HEK293 (cell line): ENCODE measurements around the gene CDC37.

ENCODE experiments used
- CTCF ChIP-seq: fragments of 450-650 bp; formaldehyde crosslinking; IDR thresholded peaks from 2 replicates; pipeline ENCODE4 v1.5.1; 2016; ENCODE audit warnings: missing biosample characterization, missing genetic modification characterization
- HIC1 ChIP-seq: fragments of 450-650 bp; formaldehyde crosslinking; IDR thresholded peaks from 2 replicates; pipeline ENCODE4 v1.5.1; 2016; ENCODE audit warnings: missing biosample characterization, missing genetic modification characterization
- HOXA7 ChIP-seq: sonication (generic); formaldehyde crosslinking; IDR thresholded peaks from 2 replicates; pipeline ENCODE4 v1.8.1; 2022; ENCODE audit warnings: missing genetic modification reagents, borderline replicate concordance
- ZBTB11 ChIP-seq: fragments of 450-650 bp; formaldehyde crosslinking; conservative IDR thresholded peaks from 2 replicates; pipeline ENCODE4 v1.5.1; 2016; ENCODE audit warnings: low read depth, missing biosample characterization, missing genetic modification characterization
- ZNF10 ChIP-seq: fragments of 450-650 bp; formaldehyde crosslinking; IDR thresholded peaks from 2 replicates; pipeline ENCODE4 v1.5.1; 2017; ENCODE audit warnings: missing biosample characterization, missing genetic modification characterization
- ZNF114 ChIP-seq: fragments of 450-650 bp; formaldehyde crosslinking; IDR thresholded peaks from 2 replicates; pipeline ENCODE4 v1.5.0; 2017; ENCODE audit warnings: missing biosample characterization, missing genetic modification characterization
- ZNF146 ChIP-seq: fragments of 450-650 bp; formaldehyde crosslinking; IDR thresholded peaks from 2 replicates; pipeline ENCODE4 v1.5.1; 2016; ENCODE audit warnings: missing biosample characterization, missing genetic modification characterization
- ZNF585B ChIP-seq: fragments of 450-650 bp; formaldehyde crosslinking; IDR thresholded peaks from 2 replicates; pipeline ENCODE4 v1.5.1; 2016; ENCODE audit warnings: missing biosample characterization, missing genetic modification characterization
- ZNF623 ChIP-seq: fragments of 450-650 bp; formaldehyde crosslinking; IDR thresholded peaks from 2 replicates; pipeline ENCODE4 v1.5.1; 2016; ENCODE audit warnings: missing biosample characterization, missing genetic modification characterization
- TF ChIP-seq, protein P1 (sequence below): fragments of 450-650 bp; formaldehyde crosslinking; IDR thresholded peaks from 2 replicates; pipeline ENCODE4 v1.5.1; 2016; ENCODE audit warnings: missing biosample characterization, missing genetic modification characterization
- TF ChIP-seq, protein P2 (sequence below): fragments of 450-650 bp; formaldehyde crosslinking; IDR thresholded peaks from 2 replicates; pipeline ENCODE4 v1.5.1; 2016; ENCODE audit warnings: missing biosample characterization, missing genetic modification characterization

GRCh38 chr19:10416380-10417257, 13.3 kb upstream of the CDC37 start:
- peak; percentile 100 for TF ChIP-seq CTCF (tag by site-specific recombination)
- no peak for TF ChIP-seq ZNF623 (tag by site-specific recombination)
- TF ChIP-seq ZNF585B (tag by site-specific recombination), result no peak
- peak; percentile 78 for TF ChIP-seq ZNF146 (tag by site-specific recombination)
- TF ChIP-seq ZNF114 (tag by site-specific recombination), result no peak
- peak; percentile 95 for TF ChIP-seq HIC1 (tag by site-specific recombination)
- TF ChIP-seq ZNF10, result no peak
- peak; percentile 29; the same call in 1 of the 2 replicates for TF ChIP-seq ZBTB11 (tag by site-specific recombination)
- TF ChIP-seq, protein P1, sequence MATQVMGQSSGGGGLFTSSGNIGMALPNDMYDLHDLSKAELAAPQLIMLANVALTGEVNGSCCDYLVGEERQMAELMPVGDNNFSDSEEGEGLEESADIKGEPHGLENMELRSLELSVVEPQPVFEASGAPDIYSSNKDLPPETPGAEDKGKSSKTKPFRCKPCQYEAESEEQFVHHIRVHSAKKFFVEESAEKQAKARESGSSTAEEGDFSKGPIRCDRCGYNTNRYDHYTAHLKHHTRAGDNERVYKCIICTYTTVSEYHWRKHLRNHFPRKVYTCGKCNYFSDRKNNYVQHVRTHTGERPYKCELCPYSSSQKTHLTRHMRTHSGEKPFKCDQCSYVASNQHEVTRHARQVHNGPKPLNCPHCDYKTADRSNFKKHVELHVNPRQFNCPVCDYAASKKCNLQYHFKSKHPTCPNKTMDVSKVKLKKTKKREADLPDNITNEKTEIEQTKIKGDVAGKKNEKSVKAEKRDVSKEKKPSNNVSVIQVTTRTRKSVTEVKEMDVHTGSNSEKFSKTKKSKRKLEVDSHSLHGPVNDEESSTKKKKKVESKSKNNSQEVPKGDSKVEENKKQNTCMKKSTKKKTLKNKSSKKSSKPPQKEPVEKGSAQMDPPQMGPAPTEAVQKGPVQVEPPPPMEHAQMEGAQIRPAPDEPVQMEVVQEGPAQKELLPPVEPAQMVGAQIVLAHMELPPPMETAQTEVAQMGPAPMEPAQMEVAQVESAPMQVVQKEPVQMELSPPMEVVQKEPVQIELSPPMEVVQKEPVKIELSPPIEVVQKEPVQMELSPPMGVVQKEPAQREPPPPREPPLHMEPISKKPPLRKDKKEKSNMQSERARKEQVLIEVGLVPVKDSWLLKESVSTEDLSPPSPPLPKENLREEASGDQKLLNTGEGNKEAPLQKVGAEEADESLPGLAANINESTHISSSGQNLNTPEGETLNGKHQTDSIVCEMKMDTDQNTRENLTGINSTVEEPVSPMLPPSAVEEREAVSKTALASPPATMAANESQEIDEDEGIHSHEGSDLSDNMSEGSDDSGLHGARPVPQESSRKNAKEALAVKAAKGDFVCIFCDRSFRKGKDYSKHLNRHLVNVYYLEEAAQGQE (tag by site-specific recombination), result 0 out of 2 replicates have a peak, but pooled peaks have one; percentile 56
- TF ChIP-seq HOXA7 (CRISPR knock-in tag), result no peak
- TF ChIP-seq, protein P2, sequence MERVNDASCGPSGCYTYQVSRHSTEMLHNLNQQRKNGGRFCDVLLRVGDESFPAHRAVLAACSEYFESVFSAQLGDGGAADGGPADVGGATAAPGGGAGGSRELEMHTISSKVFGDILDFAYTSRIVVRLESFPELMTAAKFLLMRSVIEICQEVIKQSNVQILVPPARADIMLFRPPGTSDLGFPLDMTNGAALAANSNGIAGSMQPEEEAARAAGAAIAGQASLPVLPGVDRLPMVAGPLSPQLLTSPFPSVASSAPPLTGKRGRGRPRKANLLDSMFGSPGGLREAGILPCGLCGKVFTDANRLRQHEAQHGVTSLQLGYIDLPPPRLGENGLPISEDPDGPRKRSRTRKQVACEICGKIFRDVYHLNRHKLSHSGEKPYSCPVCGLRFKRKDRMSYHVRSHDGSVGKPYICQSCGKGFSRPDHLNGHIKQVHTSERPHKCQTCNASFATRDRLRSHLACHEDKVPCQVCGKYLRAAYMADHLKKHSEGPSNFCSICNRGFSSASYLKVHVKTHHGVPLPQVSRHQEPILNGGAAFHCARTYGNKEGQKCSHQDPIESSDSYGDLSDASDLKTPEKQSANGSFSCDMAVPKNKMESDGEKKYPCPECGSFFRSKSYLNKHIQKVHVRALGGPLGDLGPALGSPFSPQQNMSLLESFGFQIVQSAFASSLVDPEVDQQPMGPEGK (tag by site-specific recombination), result peak; percentile 99
